ENCODE results near the gene GGCX. TPM values are rescaled to one million over a fixed set of nuclear protein-coding genes. Genes with fewer than 3 reads are reported as not detected.
"Not testable (repeated sequence)": the region's sequence is repeated elsewhere in the genome, so short reads cannot be mapped to it uniquely, and the experiment has no call there.

Gene GGCX
- 10 to 100 TPM; 20.0 to 26.3 (median 23.5) TPM for polyA plus RNA-seq (ENCODE audit: insufficient read length in 10 of 10)
- long read RNA-seq, donor 1, transcript GGCX-210 (3 exons, 684 nt): major isoform, 6 of 8 reads
- long read RNA-seq, donor 1, partial matches to known transcripts: 0 of 8 reads
- long read RNA-seq, donor 1, other reads (novel, unspliced or antisense): 0 of 8 reads
- long read RNA-seq, donor 2, full-length matches to known transcripts: 3 of 3 reads
- long read RNA-seq, donor 2, partial matches to known transcripts: 0 of 3 reads
- long read RNA-seq, donor 2, other reads (novel, unspliced or antisense): 0 of 3 reads
- long read RNA-seq, donor 3: 0 reads
- long read RNA-seq, donor 4, partial matches to known transcripts: 0 of 7 reads
- long read RNA-seq, donor 4, other reads (novel, unspliced or antisense): 0 of 7 reads
- long read RNA-seq, donor 5, full-length matches to known transcripts: 11 of 11 reads
- long read RNA-seq, donor 5, partial matches to known transcripts: 0 of 11 reads
- long read RNA-seq, donor 5, other reads (novel, unspliced or antisense): 0 of 11 reads
- long read RNA-seq, donor 6, full-length matches to known transcripts: 5 of 91 reads
- long read RNA-seq, donor 6, partial matches to known transcripts: 45 of 91 reads
- long read RNA-seq, donor 6, other reads (novel, unspliced or antisense): 41 of 91 reads
- long read RNA-seq, donor 7, partial matches to known transcripts: 0 of 1 reads
- long read RNA-seq, donor 7, other reads (novel, unspliced or antisense): 0 of 1 reads
- long read RNA-seq, donor 8, partial matches to known transcripts: 0 of 6 reads
- long read RNA-seq, donor 8, other reads (novel, unspliced or antisense): 0 of 6 reads
- long read RNA-seq, donor 9, partial matches to known transcripts: 0 of 2 reads
- long read RNA-seq, donor 9, other reads (novel, unspliced or antisense): 0 of 2 reads

- peak; percentile 93 to 98 (median 96) for DNase-seq
Measured at GRCh38 chr2:85561280-85562212, at the start of gene GGCX. Gene GGCX (minus strand): TSS chr2:85561493. CDS start chr2:85561428, 65 bp downstream.

DNA sequence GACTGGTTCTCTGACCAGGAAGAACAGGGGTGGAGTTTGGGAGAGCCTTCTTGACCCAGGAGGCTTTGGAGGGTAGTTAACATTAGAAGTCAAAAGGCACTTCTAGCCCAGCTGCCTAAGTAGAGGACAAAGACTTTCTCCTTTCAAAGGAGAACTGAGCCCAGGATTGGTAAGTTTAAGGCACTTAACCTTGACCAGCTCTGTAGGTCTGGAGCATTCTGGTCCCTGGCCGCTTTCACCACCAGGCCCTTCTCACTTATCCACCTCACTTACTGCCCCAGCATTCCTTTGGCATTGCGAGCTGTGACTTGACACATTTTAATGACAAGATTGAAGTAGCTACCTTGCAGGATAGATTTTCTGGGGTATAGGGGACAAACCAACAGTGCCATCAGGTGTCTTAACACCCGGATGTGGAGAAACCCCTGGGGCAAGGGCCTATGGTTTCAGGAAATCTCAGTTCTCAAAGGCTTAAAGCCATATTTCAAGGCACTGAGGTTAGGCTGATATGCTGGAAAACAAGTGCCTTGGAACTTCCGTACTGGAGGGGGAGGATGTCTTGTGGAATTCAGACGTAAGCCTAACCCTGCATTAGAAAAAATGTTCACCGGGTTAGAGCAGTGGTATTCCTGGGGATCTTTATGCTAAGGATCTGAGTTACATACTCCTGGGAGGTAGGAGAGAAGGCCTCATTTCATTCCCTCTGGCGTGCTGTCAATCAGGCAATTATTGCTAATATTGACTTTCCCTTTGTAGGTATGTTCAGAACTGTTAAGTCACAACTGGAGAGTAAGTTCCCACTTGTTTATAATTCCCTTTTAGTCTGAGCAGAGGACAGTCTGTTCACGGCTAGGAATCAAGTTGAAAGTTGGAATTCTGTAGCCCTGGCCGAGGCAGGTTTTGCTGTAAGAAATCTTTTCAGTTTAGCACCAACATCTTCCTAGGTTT is 46.2 kb upstream of the GGCX start:
- DNase-seq: peak in 1 of 3 donors; percentile 1

- no peak for DNase-seq
Measured at GRCh38 chr2:85606116-85606455, 44.8 kb upstream of the GGCX start.

DNA sequence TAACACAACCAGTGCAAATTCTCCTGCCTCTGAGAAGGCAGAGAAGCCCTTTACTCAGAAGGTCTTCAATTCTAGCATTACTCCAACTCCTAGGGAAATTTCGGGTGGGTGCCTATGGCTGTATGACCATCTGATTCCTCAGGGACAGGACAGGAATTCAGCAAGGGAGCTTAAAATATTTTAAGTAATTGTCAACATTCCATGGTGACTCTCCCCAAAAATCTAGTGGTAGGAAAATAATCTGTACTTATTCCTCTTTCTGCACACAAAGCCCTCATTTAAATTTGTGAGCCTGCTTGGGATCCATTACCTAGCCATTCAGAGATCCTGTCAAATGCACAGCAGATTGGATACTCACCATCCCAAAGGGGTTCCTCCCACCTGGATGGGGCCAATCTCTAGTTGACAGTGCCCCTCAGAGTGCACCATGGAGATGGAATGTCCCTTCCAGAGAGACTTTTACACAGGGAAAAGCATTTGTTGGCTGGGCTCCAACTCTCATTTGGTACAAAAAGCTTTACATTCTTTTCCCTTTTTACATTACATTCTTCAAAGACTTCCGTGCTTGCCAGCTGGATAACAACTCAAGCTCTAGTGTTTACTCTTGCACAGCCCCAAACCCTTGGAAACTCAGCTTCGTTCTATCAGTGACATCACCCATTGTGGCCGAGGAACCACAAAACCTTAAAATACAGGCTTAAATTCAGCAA is 44.3 kb upstream of the GGCX start:
- DNase-seq: peak in 2 of 3 donors; percentile 43 to 62

- DNase-seq: peak in 1 of 3 donors; percentile 2
Measured at GRCh38 chr2:85604568-85605339, 43.5 kb upstream of the GGCX start.

DNA sequence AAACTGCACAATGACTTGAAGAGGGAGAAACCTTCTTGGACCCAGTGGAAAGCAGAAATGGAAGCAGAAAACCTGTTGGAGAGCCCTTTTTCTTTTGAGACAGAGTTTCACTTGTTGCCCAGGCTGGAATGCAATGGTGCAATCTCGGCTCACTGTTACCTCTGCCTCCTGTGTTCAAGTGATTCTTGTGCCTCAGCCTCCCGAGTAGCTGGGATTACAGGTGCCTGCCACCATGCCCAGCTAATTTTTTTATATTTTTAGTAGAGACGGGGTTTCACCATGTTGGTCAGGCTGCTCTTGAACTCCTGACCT is 42.8 kb upstream of the GGCX start:
- DNase-seq: not testable (repeated sequence)

DNA sequence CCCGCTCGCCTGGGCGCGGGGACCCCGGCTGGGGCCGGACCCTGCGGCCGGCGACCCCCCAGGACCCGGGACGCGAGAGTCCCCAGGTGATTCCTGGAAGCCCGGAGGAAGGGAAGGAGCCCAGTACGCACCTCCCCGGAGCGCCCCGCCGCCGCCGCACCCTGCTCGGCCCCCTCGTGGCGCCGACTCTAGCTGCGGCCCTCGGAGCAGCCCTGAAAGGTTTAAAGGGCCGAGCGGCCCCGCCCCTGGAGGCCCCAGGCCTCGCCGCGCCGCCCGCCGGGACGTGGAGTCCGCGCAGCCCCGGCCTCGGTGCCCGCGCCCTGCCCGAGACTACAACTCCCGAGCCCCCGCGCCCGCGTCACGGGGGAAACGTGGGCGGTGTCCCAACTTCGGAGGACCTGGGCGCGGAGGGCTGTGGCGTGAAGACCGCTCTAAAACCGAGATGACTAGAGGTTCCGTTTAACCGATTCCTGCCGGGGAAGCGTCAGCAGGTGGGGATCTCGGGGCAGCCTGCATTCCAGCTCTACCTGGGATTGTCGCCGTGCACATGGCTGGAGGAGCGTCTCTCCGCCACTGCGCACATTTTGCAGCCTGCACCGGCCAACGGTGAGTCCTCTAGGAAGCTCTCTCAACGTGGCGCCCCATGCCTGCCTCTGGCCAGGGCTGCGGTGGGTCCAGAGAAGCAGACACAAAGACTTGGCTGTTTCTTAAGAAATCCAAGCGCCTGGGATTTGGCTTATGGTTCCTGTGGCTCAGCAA is 41.4 kb upstream of the GGCX start, which contains the start of gene TMEM150A:
Gene TMEM150A (minus strand): TSS at position 223 of the 759 bp plus-strand sequence. CDS start 750 bp downstream, outside the sequence.
- peak; percentile 91 to 96 (median 91) for DNase-seq

- peak in 1 of 3 donors; percentile 21 for DNase-seq
Measured at GRCh38 chr2:85601771-85602475, 40.6 kb upstream of the GGCX start.

GRCh38 chr2:85600951-85601770 is 39.9 kb upstream of the GGCX start:
- DNase-seq: peak in 1 of 3 donors; percentile 0

DNA sequence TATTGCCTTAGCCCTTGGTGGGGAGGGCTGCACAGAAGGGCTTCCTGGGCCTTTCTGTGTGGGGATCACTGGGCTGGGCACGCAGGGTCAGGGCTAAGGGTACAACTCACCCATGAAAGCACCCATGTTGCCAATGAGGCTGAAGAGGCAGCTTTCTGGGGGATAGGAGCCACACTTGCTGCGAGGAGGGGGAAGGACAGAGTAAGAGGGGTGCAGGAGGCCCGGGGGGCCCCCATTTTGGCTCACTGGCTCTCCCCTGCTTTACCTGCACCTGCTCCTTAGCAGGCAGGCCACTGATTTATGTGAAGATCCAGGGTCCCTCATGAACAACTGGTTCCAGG is 38.9 kb upstream of the GGCX start:
- peak in 1 of 3 donors; percentile 0 for DNase-seq

- peak in 1 of 3 donors; percentile 1 for DNase-seq
Measured at GRCh38 chr2:85599468-85600234, 38.4 kb upstream of the GGCX start.

DNA sequence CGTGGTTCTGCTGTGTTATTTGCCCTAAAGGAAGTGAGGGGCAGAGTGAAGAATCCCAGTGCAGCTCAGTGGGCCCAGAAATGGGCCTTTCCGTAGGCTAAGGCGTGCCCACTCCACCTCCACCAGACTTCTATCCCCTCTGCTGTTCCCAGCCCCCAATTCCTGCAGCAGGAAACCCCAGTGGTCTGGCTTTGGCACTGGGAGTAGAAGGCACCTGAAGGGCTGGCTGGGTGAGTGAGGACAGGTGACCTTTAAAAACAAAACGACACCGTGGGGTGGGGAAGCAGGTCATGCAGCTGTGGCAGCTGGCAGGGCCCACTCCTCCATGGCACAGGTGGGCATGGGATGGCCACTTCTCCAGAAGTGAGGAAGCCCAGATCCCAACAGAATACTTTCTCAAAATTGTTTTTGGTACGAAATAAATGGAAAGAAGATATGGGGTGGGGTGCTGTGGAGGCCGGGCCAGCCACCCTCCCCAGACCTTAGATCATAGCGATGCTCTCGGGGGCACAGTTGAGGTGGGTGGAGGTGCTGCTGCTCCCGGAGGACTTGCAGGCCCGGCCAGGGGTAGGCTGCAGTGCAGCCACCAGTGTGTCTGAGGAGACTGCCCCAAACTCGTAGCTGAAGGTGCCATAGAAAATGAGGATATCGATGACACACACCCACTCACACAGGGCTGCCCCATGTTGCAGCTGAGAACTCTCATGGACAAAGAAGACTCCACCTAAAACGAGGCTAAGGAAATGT is 37.5 kb upstream of the GGCX start:
- DNase-seq: no peak

DNA sequence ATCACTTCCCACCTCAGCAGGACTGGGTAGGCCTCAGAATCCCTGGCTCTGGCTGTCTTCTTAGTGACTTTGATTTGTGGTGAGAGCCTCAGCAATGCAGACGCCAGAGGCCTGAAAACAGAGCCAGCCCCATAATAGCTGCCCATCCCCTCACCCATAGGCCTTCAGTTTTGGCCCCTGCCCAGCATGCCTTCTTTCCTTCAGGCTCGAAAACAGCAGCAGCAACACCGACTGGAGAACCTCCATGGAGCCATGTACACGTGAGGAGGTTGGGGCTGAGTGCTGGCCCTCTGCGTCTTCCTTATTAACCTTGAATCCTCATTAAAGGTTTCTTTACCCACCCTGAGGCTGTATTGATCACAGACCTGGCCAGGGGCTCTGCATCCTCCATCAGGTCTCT is 35.9 kb upstream of the GGCX start:
- no peak for DNase-seq

GRCh38 chr2:85596486-85597143 is 35.3 kb upstream of the GGCX start:
- DNase-seq: no peak

GRCh38 chr2:85596026-85596333 is 34.7 kb upstream of the GGCX start:
- no peak for DNase-seq

All from muscle of back (tissue), 13 donors.